Measurements from ENCODE around the gene OTUD1. TPM values are rescaled to one million over a fixed set of nuclear protein-coding genes. Genes with fewer than 3 reads are reported as not detected.
A peak's percentile ranks its signal among the peaks of the same experiment; 100 is the strongest.

The OTUD1 gene
- total RNA-seq, 1 donor from 2014 or later: 5.2 TPM

DNA sequence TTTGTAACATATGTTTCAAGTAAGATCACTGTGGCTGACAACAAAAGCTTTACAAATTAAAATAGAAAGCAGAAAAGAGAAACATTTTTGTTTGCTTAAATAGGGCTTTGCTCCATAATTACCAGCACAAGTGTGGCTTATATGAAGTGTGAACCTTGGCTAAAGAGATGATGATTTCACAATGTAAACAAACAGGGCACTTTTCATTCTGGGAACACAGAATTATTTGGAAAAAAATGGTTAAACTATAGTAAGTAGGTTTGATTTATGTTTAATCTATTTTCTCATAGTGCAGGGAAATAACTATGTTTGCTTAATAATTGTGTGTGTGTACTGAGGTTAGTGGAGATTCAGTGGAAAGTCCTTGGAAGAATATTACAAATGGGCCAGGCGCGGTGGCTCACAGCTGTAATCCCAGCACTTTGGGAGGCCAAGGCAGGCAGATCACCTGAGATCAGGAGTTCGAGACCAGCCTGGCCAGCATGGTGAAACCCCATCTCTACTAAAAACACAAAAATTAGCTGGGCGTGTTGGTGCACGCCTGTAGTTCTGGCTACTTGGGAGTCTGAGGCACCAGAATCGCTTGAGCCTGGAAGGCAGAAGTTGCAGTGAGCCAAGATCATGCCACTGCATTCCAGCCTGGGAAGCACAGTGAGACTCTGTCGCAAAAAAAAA is 19.1 kb upstream of the OTUD1 start:
- ATAC-seq: no peak
- no peak for DNase-seq (ENCODE audit: low spot score)

GRCh38 chr10:23421397-23421796 is 17.5 kb upstream of the OTUD1 start:
- DNase-seq (ENCODE audit: low spot score): no peak
- ATAC-seq: no peak

DNA sequence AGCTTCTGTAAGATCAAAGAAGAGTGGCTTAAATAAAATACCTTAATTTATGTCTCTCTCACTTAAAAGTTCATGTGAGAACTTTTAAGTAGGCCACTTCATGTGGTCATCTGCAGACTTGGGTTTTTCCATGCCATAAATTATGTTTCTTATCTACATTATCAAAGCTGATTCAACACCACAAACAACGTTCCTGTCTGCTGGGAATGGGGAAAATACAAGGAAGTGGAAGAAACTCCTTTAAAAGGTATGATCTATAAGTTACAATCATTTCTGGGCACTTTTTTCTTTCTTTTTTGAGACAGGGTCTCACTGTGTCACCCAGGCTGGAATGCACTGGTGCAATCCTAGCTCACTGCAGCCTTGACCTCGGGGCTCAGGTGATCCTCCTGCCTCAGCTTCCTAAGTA is 16.9 kb upstream of the OTUD1 start:
- DNase-seq (ENCODE audit: low spot score) (no peak), ATAC-seq (no peak)

- DNase-seq (ENCODE audit: low spot score) (no peak), ATAC-seq (no peak)
These were observed 6.7 kb upstream of the OTUD1 start for GRCh38 chr10:23432166-23432565.

DNA sequence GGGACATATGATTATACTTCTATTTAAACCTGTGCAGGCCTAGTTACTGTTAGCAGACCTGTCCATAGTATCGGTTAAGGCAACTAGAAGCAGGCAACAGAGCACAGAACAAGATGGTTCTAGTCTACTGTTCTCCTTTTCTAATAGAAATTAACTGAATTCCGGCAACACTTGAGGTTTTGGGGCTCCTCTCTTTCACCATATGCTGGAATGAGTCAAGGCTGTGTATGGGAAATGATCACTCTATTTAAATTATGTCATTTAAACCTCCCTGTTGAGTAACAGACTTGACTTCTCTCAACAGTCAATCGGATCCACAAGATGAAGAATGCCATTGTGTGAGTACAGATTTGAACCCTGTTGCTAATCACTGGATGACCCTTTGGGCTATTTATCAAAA is 6.2 kb upstream of the OTUD1 start:
- DNase-seq (ENCODE audit: low spot score) (no peak), ATAC-seq (no peak)

- ATAC-seq (no peak), DNase-seq (ENCODE audit: low spot score) (no peak)
These were observed 5.2 kb upstream of the OTUD1 start for GRCh38 chr10:23433701-23434100.

- DNase-seq (ENCODE audit: low spot score) (no peak), ATAC-seq (no peak)
These were observed 3.5 kb upstream of the OTUD1 start for GRCh38 chr10:23435378-23435777.

GRCh38 chr10:23436983-23437382 is 1.9 kb upstream of the OTUD1 start:
- no peak for DNase-seq (ENCODE audit: low spot score)
- ATAC-seq: no peak

- no peak for ATAC-seq
- no peak for DNase-seq (ENCODE audit: low spot score)
These were observed 820 bp upstream of the OTUD1 start for GRCh38 chr10:23437963-23438546.

DNA sequence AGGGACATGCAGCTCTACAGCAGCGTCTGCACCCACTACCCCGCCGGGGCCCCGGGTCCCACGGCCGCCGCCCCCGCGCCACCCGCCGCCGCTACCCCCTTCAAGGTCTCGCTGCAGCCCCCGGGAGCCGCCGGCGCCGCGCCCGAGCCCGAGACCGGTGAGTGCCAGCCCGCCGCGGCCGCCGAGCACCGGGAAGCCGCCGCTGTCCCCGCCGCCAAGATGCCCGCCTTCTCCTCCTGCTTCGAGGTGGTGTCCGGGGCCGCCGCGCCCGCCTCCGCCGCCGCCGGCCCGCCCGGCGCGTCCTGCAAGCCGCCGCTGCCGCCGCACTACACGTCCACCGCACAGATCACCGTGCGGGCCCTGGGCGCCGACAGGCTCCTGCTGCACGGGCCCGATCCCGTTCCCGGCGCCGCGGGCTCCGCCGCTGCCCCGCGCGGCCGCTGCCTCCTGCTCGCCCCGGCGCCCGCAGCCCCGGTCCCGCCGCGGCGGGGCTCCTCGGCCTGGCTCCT is 631 bp downstream of the OTUD1 start:
- ATAC-seq (no peak), DNase-seq (ENCODE audit: low spot score) (no peak)

GRCh38 chr10:23439961-23440889 is 1.4 kb downstream of the OTUD1 start:
- ATAC-seq: peak; percentile 3
- DNase-seq (ENCODE audit: low spot score): peak; percentile 59

- DNase-seq (ENCODE audit: low spot score): no peak
- ATAC-seq: no peak
These were observed 2.4 kb downstream of the OTUD1 start for GRCh38 chr10:23441251-23441650.

DNA sequence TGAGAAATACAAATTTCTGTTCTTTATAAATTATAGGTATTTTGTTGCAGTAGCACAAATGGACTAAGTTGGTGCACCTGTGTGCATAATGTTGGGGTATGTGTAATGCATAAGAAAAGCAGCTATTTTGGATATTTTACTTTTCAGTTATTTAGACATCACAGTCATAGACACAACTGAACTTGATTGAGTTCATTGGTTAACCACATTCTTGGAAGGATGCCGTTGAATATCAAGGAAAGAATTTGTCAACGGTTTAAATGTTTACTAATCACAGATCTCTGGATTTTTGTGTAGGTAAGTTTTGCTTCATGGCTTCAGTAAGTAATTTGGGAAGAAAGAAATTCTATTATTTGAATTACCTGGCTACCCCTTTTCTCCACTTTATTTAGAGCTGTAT is 4.1 kb downstream of the OTUD1 start:
- DNase-seq (ENCODE audit: low spot score): no peak
- no peak for ATAC-seq

- ATAC-seq: no peak
These were observed 6.7 kb downstream of the OTUD1 start for GRCh38 chr10:23445591-23445990.

GRCh38 chr10:23448323-23448722 is 9.4 kb downstream of the OTUD1 start:
- ATAC-seq: no peak
- DNase-seq (ENCODE audit: low spot score): no peak

More at GRCh38 chr10:23445591-23445990, 6.7 kb downstream of the OTUD1 start:
- DNase-seq (ENCODE audit: low spot score): no peak

GRCh38 chr10:23448802-23449570 is 10.1 kb downstream of the OTUD1 start:
- ATAC-seq: no peak
- DNase-seq (ENCODE audit: low spot score): no peak

- DNase-seq (ENCODE audit: low spot score): no peak
These were observed 13.3 kb downstream of the OTUD1 start for GRCh38 chr10:23452033-23452655.

GRCh38 chr10:23453465-23453864 is 14.6 kb downstream of the OTUD1 start:
- DNase-seq (ENCODE audit: low spot score) (no peak), ATAC-seq (no peak)

More at GRCh38 chr10:23452033-23452655, 13.3 kb downstream of the OTUD1 start:
- no peak for ATAC-seq

DNA sequence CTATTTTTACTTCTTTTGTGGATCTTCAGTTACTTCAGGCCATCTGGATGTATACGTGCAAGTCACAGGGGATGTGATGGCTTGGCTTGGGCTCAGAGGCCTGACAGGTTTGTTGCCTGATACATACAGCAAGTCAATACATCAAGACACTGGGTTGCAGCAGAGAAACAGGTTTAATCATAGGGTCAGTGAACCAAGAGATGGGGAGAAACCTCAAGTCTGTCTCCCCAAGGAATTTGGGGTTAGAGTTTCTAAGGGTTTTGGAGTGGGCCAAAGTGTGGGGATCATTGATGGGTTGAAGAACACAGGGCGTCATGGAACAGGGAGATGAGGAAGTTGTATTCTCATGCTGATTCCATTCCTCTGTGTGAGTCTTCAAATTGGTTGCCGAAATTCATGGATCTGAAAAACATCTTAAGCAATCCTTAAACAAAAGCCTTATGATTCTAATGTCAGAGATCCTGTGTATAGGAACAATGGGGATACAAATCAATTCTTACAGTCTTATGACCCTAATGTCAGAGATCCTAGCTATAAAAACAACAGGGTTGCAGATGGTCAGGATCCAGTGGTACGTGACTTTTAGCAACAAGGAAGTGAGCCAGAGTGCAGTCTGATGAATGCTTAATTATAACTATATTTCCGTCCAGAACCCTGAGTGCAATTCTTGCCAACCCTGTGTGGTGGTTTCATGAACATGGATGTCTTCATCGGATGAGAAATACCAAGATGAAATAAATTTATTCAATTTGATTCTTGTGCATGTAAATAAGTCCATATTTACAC is 18.9 kb downstream of the OTUD1 start:
- ATAC-seq (no peak), DNase-seq (ENCODE audit: low spot score) (no peak)

Measured in left lobe of liver (tissue), 2 donors.